SU-DHL-6 (cell line): ENCODE results near the gene MYH11.

Experiments used
- H2AFZ ChIP-seq: fragments of 200-600 bp; sonication (generic); 2 replicates; pipeline ENCODE4 v1.6.1; 2014; ENCODE audit warnings: low read depth, mild to moderate bottlenecking, moderate library complexity, mixed read lengths, antibody characterized with exemption, low read length; ENCODE audit not compliant: severe bottlenecking
- H3F3A ChIP-seq: fragments of 200-600 bp; shearing (Covaris generic); 2 replicates; pipeline ENCODE4 v1.6.0; 2016; ENCODE audit warnings: antibody characterized with exemption, mild to moderate bottlenecking; ENCODE audit not compliant: insufficient read depth
- H3K27ac ChIP-seq: fragments of 200-600 bp; sonication (generic); 2 replicates; pipeline ENCODE4 v1.5.1; 2016; ENCODE audit warnings: low read depth, mild to moderate bottlenecking, low read length, moderate library complexity, mixed read lengths
- H3K27me3 ChIP-seq: fragments of 200-600 bp; sonication (generic), shearing (Covaris generic); 2 replicates; pipeline ENCODE4 v1.6.0; 2014; ENCODE audit warnings: mild to moderate bottlenecking, low read length
- H3K36me3 ChIP-seq: fragments of 200-600 bp; sonication (generic); 2 replicates; pipeline ENCODE4 v1.6.1; 2014; ENCODE audit warnings: mild to moderate bottlenecking, low read length, mixed read lengths
- H3K4me2 ChIP-seq: fragments of 300-600, 200-600 bp; shearing (Covaris generic), sonication (generic); 2 replicates; pipeline ENCODE4 v1.6.0; 2014; ENCODE audit warnings: low read length, low read depth, mild to moderate bottlenecking; ENCODE audit not compliant: poor library complexity, severe bottlenecking
- H3K4me3 ChIP-seq: fragments of 200-600 bp; sonication (generic); 2 replicates; pipeline ENCODE4 v1.5.1; 2014; ENCODE audit warnings: antibody characterized with exemption, low read length, mild to moderate bottlenecking, mixed read lengths; ENCODE audit not compliant: insufficient read depth, poor library complexity, severe bottlenecking
- H3K79me2 ChIP-seq: fragments of 200-600 bp; sonication (generic); 2 replicates; pipeline ENCODE4 v1.6.1; 2014; ENCODE audit warnings: mild to moderate bottlenecking, low read length, moderate library complexity; ENCODE audit not compliant: insufficient read depth
- H3K9ac ChIP-seq: fragments of 200-600 bp; sonication (generic); 2 replicates; pipeline ENCODE4 v1.7.0; 2014; ENCODE audit warnings: mild to moderate bottlenecking, low read length
- H3K9me2 ChIP-seq: fragments of 200-600 bp; sonication (generic); replicated peaks from 2 replicates; pipeline ENCODE4 v1.6.1; 2014; ENCODE audit warnings: low read length; ENCODE audit not compliant: insufficient read depth
- H3K9me3 ChIP-seq: fragments of 200-600 bp; sonication (generic); 2 replicates; pipeline ENCODE4 v1.6.1; 2014; ENCODE audit warnings: low read length, mixed read lengths; ENCODE audit not compliant: insufficient read depth
- H4K20me1 ChIP-seq: fragments of 200-600 bp; sonication (generic); 2 replicates; pipeline ENCODE4 v1.6.1; 2014; ENCODE audit warnings: low read depth, mild to moderate bottlenecking, antibody characterized with exemption, low read length, moderate library complexity, mixed read lengths
- EZH2phosphoT487 ChIP-seq: fragments of 200-600 bp; sonication (generic), shearing (Covaris generic); conservative IDR thresholded peaks from 2 replicates; pipeline ENCODE4 v1.6.1; 2018; ENCODE audit warnings: mild to moderate bottlenecking, antibody characterized with exemption, low read length, moderate library complexity, mixed read lengths
- TF ChIP-seq, protein P1 (sequence below): fragments of 200-600 bp; sonication (generic); IDR thresholded peaks from one replicate; pipeline ENCODE4 v1.5.1; 2017; ENCODE audit warnings: antibody characterized with exemption, mild to moderate bottlenecking, low read length, moderate library complexity; ENCODE audit not compliant: insufficient read depth, poor library complexity, severe bottlenecking

MYH11 gene

GRCh38 chr16:15898654-15899053 lies 41.8 kb upstream of the MYH11 start:
- Histone ChIP-seq H3K36me3 (no peaks in the 10 kb centered on the region), H3K9ac (no peak overlapping the region), H3K79me2 (no peaks in the 10 kb centered on the region), H3K9me3 (no peaks in the 10 kb centered on the region), H3K4me2 (no peak overlapping the region), H3F3A (no peaks in the 10 kb centered on the region), H2AFZ (no peak overlapping the region), H3K27me3 (no peaks in the 10 kb centered on the region), H3K27ac (no peak overlapping the region), H3K9me2 (no peaks in the 10 kb centered on the region), H4K20me1 (no peaks in the 10 kb centered on the region), H3K4me3 (no peak overlapping the region)
- TF ChIP-seq, protein P1, sequence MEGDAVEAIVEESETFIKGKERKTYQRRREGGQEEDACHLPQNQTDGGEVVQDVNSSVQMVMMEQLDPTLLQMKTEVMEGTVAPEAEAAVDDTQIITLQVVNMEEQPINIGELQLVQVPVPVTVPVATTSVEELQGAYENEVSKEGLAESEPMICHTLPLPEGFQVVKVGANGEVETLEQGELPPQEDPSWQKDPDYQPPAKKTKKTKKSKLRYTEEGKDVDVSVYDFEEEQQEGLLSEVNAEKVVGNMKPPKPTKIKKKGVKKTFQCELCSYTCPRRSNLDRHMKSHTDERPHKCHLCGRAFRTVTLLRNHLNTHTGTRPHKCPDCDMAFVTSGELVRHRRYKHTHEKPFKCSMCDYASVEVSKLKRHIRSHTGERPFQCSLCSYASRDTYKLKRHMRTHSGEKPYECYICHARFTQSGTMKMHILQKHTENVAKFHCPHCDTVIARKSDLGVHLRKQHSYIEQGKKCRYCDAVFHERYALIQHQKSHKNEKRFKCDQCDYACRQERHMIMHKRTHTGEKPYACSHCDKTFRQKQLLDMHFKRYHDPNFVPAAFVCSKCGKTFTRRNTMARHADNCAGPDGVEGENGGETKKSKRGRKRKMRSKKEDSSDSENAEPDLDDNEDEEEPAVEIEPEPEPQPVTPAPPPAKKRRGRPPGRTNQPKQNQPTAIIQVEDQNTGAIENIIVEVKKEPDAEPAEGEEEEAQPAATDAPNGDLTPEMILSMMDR: no peak
- no peak for TF ChIP-seq EZH2phosphoT487

GRCh38 chr16:15897834-15898254 lies 41.0 kb upstream of the MYH11 start:
- no peak overlapping the region for H3K4me2 ChIP-seq
- H3K36me3 ChIP-seq: no peaks in the 10 kb centered on the region
- no peaks in the 10 kb centered on the region for H3K27me3 ChIP-seq
- H3K79me2 ChIP-seq: no peaks in the 10 kb centered on the region
- no peak for TF ChIP-seq EZH2phosphoT487
- TF ChIP-seq, protein P1: no peak
- no peak overlapping the region for H3K27ac ChIP-seq
- no peak overlapping the region for H3K4me3 ChIP-seq
- no peaks in the 10 kb centered on the region for H3K9me2 ChIP-seq
- H2AFZ ChIP-seq: no peak overlapping the region
- H3K9ac ChIP-seq: no peak overlapping the region
- H3K9me3 ChIP-seq: no peaks in the 10 kb centered on the region
- no peaks in the 10 kb centered on the region for H3F3A ChIP-seq
- no peaks in the 10 kb centered on the region for H4K20me1 ChIP-seq

- Histone ChIP-seq H3K9me3 (no peaks in the 10 kb centered on the region), H2AFZ (no peak overlapping the region), H3K9me2 (no peaks in the 10 kb centered on the region), H3F3A (no peaks in the 10 kb centered on the region), H3K9ac (no peak overlapping the region), H3K36me3 (no peaks in the 10 kb centered on the region), H3K27ac (no peak overlapping the region), H3K27me3 (no peaks in the 10 kb centered on the region), H3K4me3 (no peak overlapping the region), H3K4me2 (no peak overlapping the region), H3K79me2 (no peaks in the 10 kb centered on the region), H4K20me1 (no peaks in the 10 kb centered on the region)
- TF ChIP-seq, protein P1: no peak
- no peak for TF ChIP-seq EZH2phosphoT487
Measured at GRCh38 chr16:15897121-15897780, 40.4 kb upstream of the MYH11 start.
